ENCODE results near the gene MUC5AC. TPM values are rescaled to one million over a fixed set of nuclear protein-coding genes. Genes with fewer than 3 reads are reported as not detected.
A peak's percentile ranks its signal among the peaks of the same experiment; 100 is the strongest.
"Not testable (repeated sequence)": the region's sequence is repeated elsewhere in the genome, so short reads cannot be mapped to it uniquely, and the experiment has no call there.

Gene MUC5AC
- total RNA-seq, 1 experiment from 2014 or later = 51.2 TPM

DNA sequence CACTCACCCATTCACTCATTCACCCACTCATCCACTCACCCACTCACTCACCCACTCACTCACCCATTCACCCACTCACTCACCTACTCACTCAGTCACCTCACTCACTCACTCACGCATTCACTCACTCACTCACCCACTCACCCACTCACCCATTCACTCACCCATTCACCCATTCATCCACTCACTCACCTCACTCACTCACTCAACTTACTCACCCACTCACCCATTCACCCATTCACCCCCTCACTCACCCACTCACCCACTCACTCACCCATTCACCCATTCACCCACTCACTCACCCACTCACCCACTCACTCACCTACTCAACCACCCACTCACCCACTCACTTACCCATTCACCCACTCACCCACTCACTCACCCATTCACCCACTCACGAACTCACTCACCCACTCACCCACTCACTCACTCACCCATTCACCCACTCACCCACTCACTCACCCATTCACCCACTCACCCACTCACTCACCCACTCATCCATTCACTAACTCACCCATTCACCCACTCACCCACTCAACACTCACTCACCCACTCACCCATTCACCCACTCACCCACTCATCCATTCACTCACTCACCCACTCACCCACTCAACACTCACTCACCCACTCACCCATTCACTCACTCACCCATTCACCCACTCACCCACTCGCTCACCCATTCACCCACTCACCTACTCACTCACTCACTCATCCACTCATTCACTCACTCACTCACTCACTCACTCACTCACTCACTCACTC lies 13.7 kb downstream of the MUC5AC start:
- peaks cover 17% of the 10 kb centered on the region for H3K36me3 Mint-ChIP-seq (ENCODE audit: insufficient read depth, unreplicated experiment)
- no TSS peak for BruUV-seq (replicated peaks)
- H3K27ac Mint-ChIP-seq (ENCODE audit: unreplicated experiment) = peak overlapping the region; percentile 37
- TF ChIP-seq, protein P1, sequence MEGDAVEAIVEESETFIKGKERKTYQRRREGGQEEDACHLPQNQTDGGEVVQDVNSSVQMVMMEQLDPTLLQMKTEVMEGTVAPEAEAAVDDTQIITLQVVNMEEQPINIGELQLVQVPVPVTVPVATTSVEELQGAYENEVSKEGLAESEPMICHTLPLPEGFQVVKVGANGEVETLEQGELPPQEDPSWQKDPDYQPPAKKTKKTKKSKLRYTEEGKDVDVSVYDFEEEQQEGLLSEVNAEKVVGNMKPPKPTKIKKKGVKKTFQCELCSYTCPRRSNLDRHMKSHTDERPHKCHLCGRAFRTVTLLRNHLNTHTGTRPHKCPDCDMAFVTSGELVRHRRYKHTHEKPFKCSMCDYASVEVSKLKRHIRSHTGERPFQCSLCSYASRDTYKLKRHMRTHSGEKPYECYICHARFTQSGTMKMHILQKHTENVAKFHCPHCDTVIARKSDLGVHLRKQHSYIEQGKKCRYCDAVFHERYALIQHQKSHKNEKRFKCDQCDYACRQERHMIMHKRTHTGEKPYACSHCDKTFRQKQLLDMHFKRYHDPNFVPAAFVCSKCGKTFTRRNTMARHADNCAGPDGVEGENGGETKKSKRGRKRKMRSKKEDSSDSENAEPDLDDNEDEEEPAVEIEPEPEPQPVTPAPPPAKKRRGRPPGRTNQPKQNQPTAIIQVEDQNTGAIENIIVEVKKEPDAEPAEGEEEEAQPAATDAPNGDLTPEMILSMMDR (IDR thresholded peaks at IDR 0.05; ENCODE audit: unreplicated experiment) = no peak
- no peaks in the 10 kb centered on the region for H3K4me1 Mint-ChIP-seq (ENCODE audit: low read depth, unreplicated experiment)
- intact Hi-C loops (cut with micrococcal nuclease; ENCODE audit: unreplicated experiment) = no loop called here
- DNase-seq = no peak
- no peak overlapping the region for H3K4me3 Mint-ChIP-seq (ENCODE audit: low read depth, unreplicated experiment)
- peaks cover 12% of the 10 kb centered on the region for H3K9me3 Mint-ChIP-seq (ENCODE audit: low read depth, unreplicated experiment)
- H3K27me3 Mint-ChIP-seq (ENCODE audit: unreplicated experiment) = no peaks in the 10 kb centered on the region
- CTCF ChIA-PET = no interaction called here

DNA sequence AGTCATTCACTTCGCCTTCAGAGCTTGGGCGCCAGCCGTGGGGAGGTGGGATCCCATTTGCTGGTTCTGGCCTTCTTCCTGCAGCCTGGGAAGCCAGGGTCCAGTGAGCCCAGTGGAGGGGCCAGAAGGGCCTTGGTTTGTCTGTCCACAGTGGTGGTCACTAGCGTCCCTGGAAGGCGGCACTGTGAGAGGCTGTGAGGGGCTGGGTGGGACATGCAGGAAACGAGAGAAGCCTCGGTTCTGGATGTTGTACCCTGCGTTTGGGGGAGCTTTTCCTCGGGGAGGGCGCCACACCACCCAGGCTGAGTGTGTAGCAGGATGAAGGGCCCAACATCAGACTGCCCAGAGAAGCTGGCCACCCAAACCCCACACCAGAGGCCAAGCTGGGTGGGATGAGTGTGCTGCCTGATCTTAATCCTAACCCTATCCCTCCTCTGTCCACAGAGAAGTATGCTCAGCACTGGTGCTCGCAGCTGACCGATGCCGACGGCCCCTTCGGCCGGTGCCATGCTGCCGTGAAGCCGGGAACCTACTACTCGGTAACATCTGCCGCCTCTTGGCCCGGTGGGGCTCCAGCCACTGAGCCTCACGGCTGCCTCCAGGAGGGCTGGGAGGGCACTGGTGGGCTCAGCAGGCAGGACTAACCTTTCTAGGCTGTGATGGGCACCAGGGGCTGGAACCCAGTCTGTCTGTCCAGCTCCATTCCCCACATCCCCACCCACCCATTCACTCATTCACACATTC lies 14.4 kb downstream of the MUC5AC start:
- Mint-ChIP-seq H3K27ac (ENCODE audit: unreplicated experiment) (no peak overlapping the region), H3K9me3 (ENCODE audit: low read depth, unreplicated experiment) (peaks cover 12% of the 10 kb centered on the region), H3K4me3 (ENCODE audit: low read depth, unreplicated experiment) (no peak overlapping the region), H3K36me3 (ENCODE audit: insufficient read depth, unreplicated experiment) (peaks cover 17% of the 10 kb centered on the region), H3K27me3 (ENCODE audit: unreplicated experiment) (no peaks in the 10 kb centered on the region), H3K4me1 (ENCODE audit: low read depth, unreplicated experiment) (no peaks in the 10 kb centered on the region)
- DNase-seq = no peak
- CTCF ChIA-PET = no interaction called here
- intact Hi-C loops (cut with micrococcal nuclease; ENCODE audit: unreplicated experiment) = no loop called here
- TF ChIP-seq, protein P1 (IDR thresholded peaks at IDR 0.05; ENCODE audit: unreplicated experiment) = no peak
- BruUV-seq (replicated peaks) = no TSS peak

DNA sequence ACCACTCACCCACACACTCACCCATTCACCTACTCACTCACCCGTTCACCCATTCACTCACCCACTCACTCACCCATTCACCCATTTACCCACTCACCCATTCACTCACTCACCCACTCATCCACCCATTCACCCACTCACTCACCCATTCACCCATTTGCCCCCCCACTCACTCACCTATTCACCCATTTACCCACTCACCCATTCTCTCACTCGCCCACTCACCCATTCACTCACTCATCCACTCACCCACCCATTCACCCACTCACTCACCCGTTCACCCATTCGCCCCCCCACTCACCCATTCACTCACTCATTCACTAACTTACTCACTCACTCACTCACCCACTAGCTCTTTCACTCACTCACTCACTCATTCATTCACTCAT lies 15.0 kb downstream of the MUC5AC start:
- BruUV-seq (replicated peaks) = no TSS peak
- H3K4me3 Mint-ChIP-seq (ENCODE audit: low read depth, unreplicated experiment) = no peak overlapping the region
- H3K27ac Mint-ChIP-seq (ENCODE audit: unreplicated experiment) = no peak overlapping the region
- peaks cover 12% of the 10 kb centered on the region for H3K9me3 Mint-ChIP-seq (ENCODE audit: low read depth, unreplicated experiment)
- CTCF ChIA-PET = no interaction called here
- intact Hi-C loops (cut with micrococcal nuclease; ENCODE audit: unreplicated experiment) = no loop called here
- H3K4me1 Mint-ChIP-seq (ENCODE audit: low read depth, unreplicated experiment) = no peaks in the 10 kb centered on the region
- no peak for DNase-seq
- H3K27me3 Mint-ChIP-seq (ENCODE audit: unreplicated experiment) = no peaks in the 10 kb centered on the region
- peaks cover 17% of the 10 kb centered on the region for H3K36me3 Mint-ChIP-seq (ENCODE audit: insufficient read depth, unreplicated experiment)
- TF ChIP-seq, protein P1 (IDR thresholded peaks at IDR 0.05; ENCODE audit: unreplicated experiment) = no peak

DNA sequence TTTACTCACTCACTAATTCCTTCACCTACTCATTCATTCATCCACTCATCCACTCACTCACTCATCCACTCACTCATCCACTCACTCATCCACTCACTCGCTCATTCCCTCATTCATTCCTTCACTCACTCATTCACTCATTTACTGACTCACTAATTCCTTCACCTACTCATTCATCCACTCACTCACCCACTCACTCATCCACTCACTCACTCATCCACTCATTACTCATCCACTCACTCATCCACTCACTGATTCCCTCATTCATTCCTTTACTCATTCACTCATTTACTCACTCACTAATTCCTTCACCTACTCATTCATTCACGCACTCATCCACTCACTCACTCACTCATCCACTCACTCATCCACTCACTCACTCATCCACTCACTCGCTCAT lies 15.6 kb downstream of the MUC5AC start:
- intact Hi-C loops (cut with micrococcal nuclease; ENCODE audit: unreplicated experiment); H3K27me3 Mint-ChIP-seq (ENCODE audit: unreplicated experiment); H3K4me1 Mint-ChIP-seq (ENCODE audit: low read depth, unreplicated experiment); BruUV-seq (replicated peaks); DNase-seq; H3K4me3 Mint-ChIP-seq (ENCODE audit: low read depth, unreplicated experiment); CTCF ChIA-PET; H3K27ac Mint-ChIP-seq (ENCODE audit: unreplicated experiment): not testable (repeated sequence)
- H3K36me3 Mint-ChIP-seq (ENCODE audit: insufficient read depth, unreplicated experiment) = peaks cover 22% of the 10 kb centered on the region
- H3K9me3 Mint-ChIP-seq (ENCODE audit: low read depth, unreplicated experiment) = peaks cover 12% of the 10 kb centered on the region
